GM21515 (cell line): ENCODE data around the gene SIRT5.

ENCODE experiments used
- ATAC-seq: cut with Tn5 transposase; IDR thresholded peaks from one replicate; pipeline ENCODE4 v1.9.1; 2021; ENCODE audit not compliant: unreplicated experiment

Gene SIRT5

GRCh38 chr6:13629459-13630116, 55.2 kb downstream of the SIRT5 start:
- ATAC-seq, result no peak

DNA sequence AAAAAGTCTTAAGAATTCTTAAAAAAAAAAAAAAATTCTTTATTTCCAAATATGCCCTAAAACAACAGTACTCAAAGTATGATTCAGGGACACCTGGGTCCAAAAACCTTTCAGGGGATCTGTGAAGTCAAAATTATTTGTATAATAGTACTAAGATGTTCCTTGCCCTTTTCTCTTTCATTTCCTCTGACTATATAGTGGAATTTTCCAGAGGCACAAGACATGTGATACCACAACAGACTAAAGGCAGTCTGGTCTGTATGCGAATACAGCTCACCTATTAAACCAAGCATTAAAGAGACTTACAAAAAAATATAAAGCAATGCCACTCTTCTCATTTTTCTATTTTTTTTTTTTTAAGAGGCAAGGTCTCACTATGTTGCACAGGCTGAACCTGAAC, 56.1 kb downstream of the SIRT5 start:
- no peak for ATAC-seq

DNA sequence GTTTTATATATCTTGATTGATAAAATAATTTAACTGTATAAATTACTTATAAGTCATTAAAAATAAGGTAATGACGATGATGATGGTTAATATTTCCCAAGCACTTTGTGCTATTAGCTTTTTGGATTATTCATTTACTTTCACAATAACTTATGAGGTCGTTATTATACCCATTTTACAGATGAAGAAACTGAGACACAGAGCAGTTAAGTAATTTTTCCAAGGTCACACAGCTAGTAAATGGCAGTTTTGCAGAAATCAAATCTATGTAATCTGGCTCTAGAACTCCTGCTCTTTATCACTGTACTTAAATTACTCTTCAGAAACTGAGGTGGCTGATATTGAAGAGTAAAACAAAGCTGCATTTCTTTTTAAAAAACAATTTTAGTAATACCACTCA, 58.9 kb downstream of the SIRT5 start:
- ATAC-seq, result no peak

GRCh38 chr6:13635948-13636658, 61.7 kb downstream of the SIRT5 start:
- ATAC-seq, result no peak

DNA sequence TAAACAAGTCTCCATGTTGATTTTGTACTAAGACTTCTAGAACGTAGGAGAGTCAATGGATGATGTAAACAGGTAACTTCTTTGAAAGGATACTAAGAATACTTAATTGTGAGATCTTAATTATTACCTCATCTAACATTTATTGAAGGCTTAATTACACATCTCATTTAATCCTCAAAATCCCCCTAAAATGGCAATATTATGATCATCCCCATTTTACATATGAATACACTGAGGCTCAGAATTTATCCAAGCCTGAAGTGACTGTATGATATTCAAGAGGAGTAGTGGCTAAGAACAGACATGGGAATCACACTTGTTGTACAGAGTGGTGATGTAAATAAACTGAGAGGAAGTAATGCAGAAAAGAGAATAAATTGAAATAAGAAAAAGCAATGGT, 63.6 kb downstream of the SIRT5 start:
- no peak for ATAC-seq

- ATAC-seq, result no peak
Observed at GRCh38 chr6:13638626-13639025, 64.2 kb downstream of the SIRT5 start.

DNA sequence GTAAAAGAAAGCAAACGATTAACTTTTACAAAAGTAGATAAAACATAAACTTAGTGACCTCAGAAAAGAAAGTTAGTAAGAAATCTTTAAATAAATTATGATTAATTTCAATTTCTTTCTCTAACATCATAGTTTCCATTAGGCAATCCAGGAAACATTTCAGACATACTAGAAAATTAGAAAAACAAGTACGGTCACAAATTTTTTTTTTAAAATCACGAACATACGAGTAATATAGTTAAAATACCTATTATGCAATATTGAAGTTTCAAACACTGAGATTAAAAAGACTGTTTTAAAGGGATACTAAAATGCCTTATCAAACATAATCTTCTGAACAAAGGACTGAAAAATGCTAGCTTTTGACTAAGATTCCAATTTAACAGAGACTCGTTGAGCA, 66.9 kb downstream of the SIRT5 start:
- no peak for ATAC-seq

- ATAC-seq, result no peak
Observed at GRCh38 chr6:13643125-13643524, 68.7 kb downstream of the SIRT5 start.

DNA sequence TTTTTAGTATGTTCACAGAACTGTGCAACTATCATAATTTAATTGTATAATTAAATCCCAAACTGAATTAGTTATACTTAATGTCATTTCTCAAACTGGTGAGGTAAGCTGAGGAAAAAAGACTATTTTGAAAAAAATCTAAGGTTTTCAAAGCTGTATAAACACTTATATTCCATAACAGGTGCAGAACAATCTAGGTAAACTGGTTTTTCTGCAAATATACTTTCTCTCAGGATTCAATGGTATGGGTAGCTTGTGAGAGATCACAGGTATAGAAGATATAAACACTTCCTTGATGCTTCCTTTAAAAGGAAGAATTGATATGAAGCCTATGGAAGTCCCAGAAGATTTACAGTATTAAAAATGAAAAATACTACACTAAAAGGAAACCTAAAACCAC, 74.4 kb downstream of the SIRT5 start:
- no peak for ATAC-seq

DNA sequence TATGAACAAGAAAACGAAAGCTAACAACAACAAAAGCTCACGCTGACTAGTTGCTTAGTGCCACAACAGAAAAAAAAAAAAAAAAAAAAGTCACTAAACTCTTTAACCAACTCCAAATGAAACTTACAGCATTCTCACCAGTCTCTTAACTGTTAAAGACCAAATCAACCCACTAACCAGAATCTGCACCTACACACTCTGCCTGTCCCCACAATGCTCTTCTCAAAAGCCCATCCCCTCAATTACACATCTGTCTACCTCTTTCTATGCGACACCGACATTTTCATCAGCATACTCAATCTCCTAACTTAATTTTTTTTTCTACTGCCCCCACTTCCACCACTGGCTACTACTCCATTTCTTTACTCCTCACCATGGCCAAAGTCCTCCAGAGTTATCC, 75.0 kb downstream of the SIRT5 start:
- no peak for ATAC-seq

GRCh38 chr6:13653296-13653695, 78.9 kb downstream of the SIRT5 start:
- no peak for ATAC-seq

GRCh38 chr6:13654496-13654895, 80.1 kb downstream of the SIRT5 start:
- no peak for ATAC-seq

GRCh38 chr6:13655700-13656099, 81.3 kb downstream of the SIRT5 start:
- no peak for ATAC-seq

- ATAC-seq, result no peak
Observed at GRCh38 chr6:13660273-13660672, 85.9 kb downstream of the SIRT5 start.

DNA sequence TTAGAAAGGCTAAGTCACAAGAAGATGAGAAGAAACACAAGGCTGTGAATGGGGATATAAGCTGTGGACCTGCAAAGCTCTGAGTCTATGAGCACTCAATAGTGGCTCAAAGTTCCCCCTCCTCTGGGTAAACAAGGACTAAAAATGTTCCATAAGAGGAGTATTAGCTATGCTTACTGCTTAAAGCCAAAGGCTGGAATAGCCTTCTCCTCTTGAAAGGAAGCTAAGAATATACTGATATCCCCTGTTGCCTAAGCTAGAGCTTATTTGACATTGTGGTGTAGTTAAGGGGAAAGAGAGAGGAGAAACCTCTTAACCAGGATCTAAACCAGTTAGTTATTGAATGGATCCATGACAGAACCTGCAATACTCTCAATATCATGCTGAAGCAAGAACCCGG, 86.5 kb downstream of the SIRT5 start:
- ATAC-seq, result no peak

GRCh38 chr6:13661647-13662046, 87.2 kb downstream of the SIRT5 start:
- ATAC-seq, result no peak

DNA sequence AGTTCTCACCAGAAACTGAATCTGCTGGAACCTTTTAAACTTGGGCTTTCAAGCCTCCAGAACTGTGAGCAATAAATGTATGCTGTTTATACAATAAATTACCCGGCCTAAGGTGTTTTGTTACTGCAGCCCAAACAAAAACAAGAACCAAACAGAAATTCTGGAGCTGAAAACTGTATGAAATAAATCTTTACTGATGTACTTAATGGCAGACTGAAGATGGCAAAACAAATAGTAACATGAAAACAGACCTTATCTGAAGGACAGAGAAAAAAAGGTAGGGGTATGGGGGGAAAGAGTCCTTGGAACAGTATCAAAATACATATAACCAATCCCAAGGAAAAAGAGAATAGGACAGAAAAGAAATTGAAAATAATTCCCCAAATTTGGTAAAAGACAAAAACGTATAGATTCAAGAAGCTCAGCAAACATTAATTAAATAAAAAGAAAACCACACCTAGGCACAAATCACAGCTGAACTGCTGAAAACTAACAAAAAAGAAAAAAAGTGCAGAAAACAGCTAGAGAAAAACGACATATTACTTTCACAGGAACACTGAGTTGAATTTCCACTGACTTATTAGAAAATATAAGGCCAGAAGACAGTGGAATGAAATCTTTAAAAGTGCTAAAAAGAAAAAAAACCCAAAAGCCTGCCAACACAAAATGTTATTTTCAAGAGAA, 88.4 kb downstream of the SIRT5 start:
- ATAC-seq, result no peak

DNA sequence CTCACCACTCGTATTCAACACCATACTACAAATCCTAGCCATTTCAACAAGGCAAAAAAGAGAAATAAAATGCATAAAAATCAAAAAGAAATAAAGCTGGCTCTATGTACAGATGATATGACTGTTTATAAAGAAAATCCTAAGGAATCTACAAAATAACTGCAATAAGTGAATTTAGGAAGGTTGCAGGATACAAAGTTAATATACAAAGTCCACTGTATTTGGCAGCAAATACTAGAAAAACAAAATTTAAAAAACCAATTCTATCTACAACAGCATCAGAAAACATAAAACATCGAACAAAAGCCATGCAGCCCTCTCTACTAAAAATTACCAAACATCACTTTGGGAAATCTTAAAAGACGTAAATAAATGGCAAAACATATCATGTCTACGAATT, 89.6 kb downstream of the SIRT5 start:
- ATAC-seq, result no peak
